Measurements from ENCODE around the gene TMEM203. TPM values are rescaled to one million over a fixed set of nuclear protein-coding genes. Genes with fewer than 3 reads are reported as not detected.
A peak's percentile ranks its signal among the peaks of the same experiment; 100 is the strongest.
"Not testable (repeated sequence)": the region's sequence is repeated elsewhere in the genome, so short reads cannot be mapped to it uniquely, and the experiment has no call there.

The TMEM203 gene
- total and polyA plus RNA-seq, 2 of the 4 experiments (the other 2 are of a cell fraction) = 18.8 to 40.6 TPM

GRCh38 chr9:137243266-137243625 lies 37.8 kb upstream of the TMEM203 start:
- H4K5ac ChIP-seq (ENCODE audit: low read depth, low read length); H3K4me1 ChIP-seq (ENCODE audit: control insufficient read depth, insufficient read depth, low read length); H3K14ac ChIP-seq (replicated peaks; ENCODE audit: low read depth, low read length); H3K9ac ChIP-seq (ENCODE audit: low read depth, low read length); dilution Hi-C loops (cut with HindIII; ENCODE audit: low sequenced_read_pairs, unreplicated experiment); H4K91ac ChIP-seq (ENCODE audit: insufficient read depth, low read depth, low read length); H2BK5ac ChIP-seq (ENCODE audit: low read depth, low read length, poor library complexity, severe bottlenecking); BruUV-seq (replicated peaks); H3K4me2 ChIP-seq (ENCODE audit: low read depth, low read length); H3K4me3 ChIP-seq (ENCODE audit: insufficient read depth, low read depth, low read length); H3K18ac ChIP-seq (ENCODE audit: low read depth, low read length); H2AFZ ChIP-seq (replicated peaks; ENCODE audit: low read length, poor library complexity); H2BK20ac ChIP-seq (ENCODE audit: low read depth, low read length); ATAC-seq (ENCODE audit: low read depth); H3K27ac ChIP-seq (ENCODE audit: insufficient read depth, low read length); in situ Hi-C loops (cut with MboI; ENCODE audit: low sequenced_read_pairs); intact Hi-C loops (cut with micrococcal nuclease); CTCF ChIA-PET; H3K4ac ChIP-seq (ENCODE audit: low read depth, low read length); H3K9me3 ChIP-seq (ENCODE audit: control insufficient read depth, insufficient read depth, low read length); POLR2A ChIA-PET (ENCODE audit: unreplicated experiment); H3K56ac ChIP-seq (ENCODE audit: extremely low read depth, insufficient read depth, low read length); H2AK5ac ChIP-seq (ENCODE audit: low read depth, low read length); H2BK120ac ChIP-seq (ENCODE audit: low read depth, low read length); H3K27me3 ChIP-seq (ENCODE audit: control insufficient read depth, insufficient read depth, low read length); DNase-seq; H3K9me1 ChIP-seq (ENCODE audit: insufficient read depth, low read length); H4K8ac ChIP-seq (ENCODE audit: low read depth in 2 of 2, low read length in 2 of 2); H2BK15ac ChIP-seq (ENCODE audit: low read depth, low read length): not testable (repeated sequence)
- Histone ChIP-seq H3K36me3 (ENCODE audit: control insufficient read depth, insufficient read depth, low read length) (peaks cover 19% of the 10 kb centered on the region), H3K23ac (ENCODE audit: low read depth, low read length) (peak overlapping the region; percentile 64; the same call in 1 of the 2 replicates), H3K79me1 (ENCODE audit: low read depth in 1 of 2, low read length in 2 of 2) (peaks cover 8 to 37% of the 10 kb centered on the region in 2 experiments; a peak in 3 of 4 replicates), H4K20me1 (ENCODE audit: insufficient read depth, low read length) (peaks cover 35% of the 10 kb centered on the region), H2AK9ac (replicated peaks; ENCODE audit: low read depth, low read length, poor library complexity) (peak overlapping the region; percentile 81)
- WGBS, 2 experiments (ENCODE audit: extremely low coverage in 2 of 2, insufficient read length in 1 of 2) = 85% methylated on average over 3 of the region's 18 CpGs; no CpG with 5 or more reads in 1 of the 2 experiments

Data from IMR-90 (cell line).